ENCODE measurements around the gene DECR2. TPM values are rescaled to one million over a fixed set of nuclear protein-coding genes. Genes with fewer than 3 reads are reported as not detected.

Gene DECR2
- total and polyA plus RNA-seq, 12 donors: 7.0 to 26.0 (median 11.6) TPM

DNA sequence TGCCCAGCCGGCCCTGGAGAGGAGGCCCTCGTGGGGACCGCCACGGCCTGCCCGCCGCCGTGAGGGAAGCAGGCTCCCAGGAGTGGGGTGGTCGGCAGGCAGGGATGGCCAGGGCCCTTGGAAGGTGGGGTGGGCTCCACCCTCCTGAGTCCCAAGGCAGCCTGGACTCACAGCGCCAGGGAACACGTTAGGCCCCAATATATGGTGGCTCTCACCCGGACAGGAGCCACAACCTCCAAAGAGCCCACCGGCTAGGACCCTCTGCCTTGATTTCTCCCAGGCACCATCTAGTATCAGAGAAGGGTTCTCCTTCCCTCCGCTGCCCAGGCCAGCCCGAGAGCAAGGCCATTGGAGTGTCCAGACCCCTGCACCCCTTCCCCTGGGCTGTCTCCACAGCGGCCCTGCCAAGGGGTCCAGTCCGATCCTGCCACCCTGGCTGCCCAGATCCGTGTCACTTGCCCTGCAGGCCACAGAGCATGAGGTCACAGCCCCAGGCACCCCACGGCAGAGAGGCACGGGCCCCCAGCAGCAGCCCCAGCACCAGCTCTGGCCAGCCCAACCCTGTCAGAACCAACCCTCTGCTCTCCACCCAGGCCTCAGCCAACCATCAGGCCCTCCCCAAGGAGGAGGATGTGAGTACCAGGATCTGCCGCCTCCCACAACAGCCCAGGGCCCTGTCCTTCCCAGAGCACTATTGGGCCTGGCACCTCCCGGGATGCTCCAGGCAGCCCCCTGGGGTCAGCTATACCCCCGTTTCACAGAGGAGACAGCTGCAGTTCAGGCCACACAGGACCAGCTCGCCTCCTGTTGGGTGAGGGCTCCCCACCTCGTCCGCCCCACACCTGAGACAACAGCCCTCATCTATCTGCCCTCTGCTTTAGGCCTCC is 48.0 kb upstream of the DECR2 start:
- intact Hi-C loops (cut with DNase I): loop anchor here in 7 of 10 donors (2.0 to 10.0 kb wide), 6 partner anchors 111 to 129 kb away; partner anchors contain the start of genes LUC7L (in 3 of the 7) and FAM234A (in 2 of the 7)
- WGBS, 2 donors: 65 to 70% methylated on average over 24 to 25 of the region's 25 CpGs
- Histone ChIP-seq H3K27ac (peak overlapping the region in 9 of 10 donors; percentile 21 to 71 (median 55)), H3K27me3 (no peaks in the 10 kb centered on the region), H3K36me3 (peaks cover 0 to 14% (median 0%) of the 10 kb centered on the region in 9 donors), H3K4me1 (peaks cover 5 to 27% (median 15%) of the 10 kb centered on the region in 9 donors), H3K9me3 (no peaks in the 10 kb centered on the region), H3K4me3 (peak overlapping the region in 9 of 10 donors; percentile 17 to 74 (median 49))
- DNase-seq (peak in 1 of 2 donors; percentile 28), ATAC-seq (peak in 5 of 8 donors; percentile 1 to 23 (median 4))
- TF ChIP-seq, protein P1, sequence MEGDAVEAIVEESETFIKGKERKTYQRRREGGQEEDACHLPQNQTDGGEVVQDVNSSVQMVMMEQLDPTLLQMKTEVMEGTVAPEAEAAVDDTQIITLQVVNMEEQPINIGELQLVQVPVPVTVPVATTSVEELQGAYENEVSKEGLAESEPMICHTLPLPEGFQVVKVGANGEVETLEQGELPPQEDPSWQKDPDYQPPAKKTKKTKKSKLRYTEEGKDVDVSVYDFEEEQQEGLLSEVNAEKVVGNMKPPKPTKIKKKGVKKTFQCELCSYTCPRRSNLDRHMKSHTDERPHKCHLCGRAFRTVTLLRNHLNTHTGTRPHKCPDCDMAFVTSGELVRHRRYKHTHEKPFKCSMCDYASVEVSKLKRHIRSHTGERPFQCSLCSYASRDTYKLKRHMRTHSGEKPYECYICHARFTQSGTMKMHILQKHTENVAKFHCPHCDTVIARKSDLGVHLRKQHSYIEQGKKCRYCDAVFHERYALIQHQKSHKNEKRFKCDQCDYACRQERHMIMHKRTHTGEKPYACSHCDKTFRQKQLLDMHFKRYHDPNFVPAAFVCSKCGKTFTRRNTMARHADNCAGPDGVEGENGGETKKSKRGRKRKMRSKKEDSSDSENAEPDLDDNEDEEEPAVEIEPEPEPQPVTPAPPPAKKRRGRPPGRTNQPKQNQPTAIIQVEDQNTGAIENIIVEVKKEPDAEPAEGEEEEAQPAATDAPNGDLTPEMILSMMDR (IDR thresholded peaks at IDR 0.05): no peak

DNA sequence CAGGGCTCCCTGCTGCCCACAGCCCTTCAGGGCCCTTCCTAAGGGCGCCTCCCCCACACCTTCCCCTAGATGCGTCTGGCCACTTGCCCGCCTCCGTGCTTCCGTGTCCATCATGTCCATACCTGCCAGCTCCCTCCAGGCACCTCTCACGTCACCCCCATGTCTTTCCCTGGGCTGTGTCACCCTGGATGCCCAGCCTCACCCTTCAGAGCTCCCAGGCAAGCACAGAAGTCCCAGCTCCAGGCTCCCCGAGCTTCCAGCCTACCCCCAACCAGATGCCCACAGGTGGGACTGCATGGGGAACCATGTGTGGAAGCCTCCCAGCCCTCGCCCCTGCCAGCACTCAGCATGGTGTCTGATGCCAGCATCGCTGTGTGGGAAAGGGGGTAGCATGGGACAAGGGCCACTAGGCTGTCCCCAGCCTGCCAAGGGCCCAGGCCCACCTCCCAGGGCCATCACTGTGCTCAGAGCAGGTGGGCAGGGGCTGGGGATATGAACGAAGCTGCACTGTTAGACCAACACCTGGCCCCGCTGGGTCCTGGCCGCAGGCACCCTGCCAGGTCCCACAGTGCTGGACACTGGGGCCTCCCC is 47.3 kb upstream of the DECR2 start:
- DNase-seq: peak in 1 of 2 donors; percentile 20
- intact Hi-C loops (cut with DNase I): loop anchor here in 6 of 10 donors (5.0 to 10.0 kb wide), 5 partner anchors 112 to 130 kb away; partner anchors contain the start of genes LUC7L (in 3 of the 6) and FAM234A (in 1 of the 6)
- peak overlapping the region in 1 of 10 donors; percentile 40 for H3K27ac ChIP-seq

DNA sequence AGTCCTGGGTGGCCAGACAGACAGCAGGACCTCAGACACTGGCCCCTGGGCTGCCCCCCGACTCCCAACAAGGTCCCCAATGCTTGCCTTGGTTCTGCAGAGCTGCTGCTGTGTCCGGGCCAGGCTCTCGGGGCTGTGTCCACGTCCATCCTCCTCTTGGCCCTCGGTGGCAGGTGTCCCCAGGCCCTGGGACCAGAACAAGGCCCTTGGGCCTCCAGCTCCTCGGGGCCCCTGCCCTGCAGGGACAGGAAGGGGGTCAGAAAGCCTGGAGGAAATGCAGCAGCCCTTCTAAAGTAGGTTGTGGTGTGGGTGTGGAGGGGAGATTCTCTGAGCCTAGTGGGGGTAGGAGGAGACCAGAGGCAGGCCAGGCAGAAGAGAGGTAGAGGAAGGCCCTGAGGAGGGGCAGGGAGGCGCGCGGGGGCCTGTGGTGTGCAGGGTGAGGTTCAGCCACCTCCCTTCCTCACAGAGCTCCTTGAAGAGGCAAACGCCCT is 46.7 kb upstream of the DECR2 start:
- no peak for ATAC-seq
- intact Hi-C loops (cut with DNase I): loop anchor here in 6 of 10 donors (5.0 to 10.0 kb wide), 5 partner anchors 113 to 130 kb away; partner anchors contain the start of genes LUC7L (in 3 of the 6) and FAM234A (in 1 of the 6)
- Histone ChIP-seq H3K9me3 (no peaks in the 10 kb centered on the region), H3K36me3 (peaks cover 0 to 9% (median 0%) of the 10 kb centered on the region in 9 donors), H3K27me3 (no peaks in the 10 kb centered on the region), H3K27ac (peak overlapping the region in 1 of 10 donors; percentile 40), H3K4me3 (no peak overlapping the region), H3K4me1 (peaks cover 5 to 21% (median 15%) of the 10 kb centered on the region in 9 donors)
- 89 to 90% methylated on average over 10 of the region's 10 CpGs for WGBS, 2 donors
- TF ChIP-seq, protein P1 (IDR thresholded peaks at IDR 0.05): no peak
- no peak for DNase-seq

More for the DNA sequence above, 47.3 kb upstream of the DECR2 start:
- H3K9me3 ChIP-seq: no peaks in the 10 kb centered on the region
- no peak overlapping the region for H3K4me3 ChIP-seq
- TF ChIP-seq, protein P1 (IDR thresholded peaks at IDR 0.05): no peak
- peaks cover 5 to 22% (median 15%) of the 10 kb centered on the region in 9 donors for H3K4me1 ChIP-seq
- peaks cover 0 to 14% (median 0%) of the 10 kb centered on the region in 9 donors for H3K36me3 ChIP-seq
- no peak for ATAC-seq
- 93% methylated on average over 12 of the region's 12 CpGs for WGBS, 2 donors
- H3K27me3 ChIP-seq: no peaks in the 10 kb centered on the region

DNA sequence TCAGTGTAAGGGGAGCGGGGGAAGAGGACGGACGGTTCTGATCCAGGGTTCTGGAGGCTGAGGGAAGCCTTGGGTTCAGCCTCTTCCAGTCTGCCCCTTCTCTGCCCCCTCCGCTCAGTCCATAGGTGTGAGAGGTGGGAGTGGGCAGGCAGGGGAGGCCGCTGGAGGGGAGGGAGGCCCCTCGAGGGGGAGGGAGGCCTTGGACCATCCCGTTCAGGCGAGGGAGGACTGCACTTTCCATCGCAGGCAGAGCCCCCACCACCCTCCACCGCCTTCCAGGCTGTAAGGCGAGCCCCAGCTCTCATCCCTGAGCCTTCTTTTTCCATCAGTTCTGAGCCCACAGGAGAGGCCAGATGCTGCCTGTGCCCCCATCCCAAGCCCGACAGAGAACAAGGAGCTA is 44.9 kb upstream of the DECR2 start:
- Histone ChIP-seq H3K4me1 (peaks cover 0 to 8% (median 6%) of the 10 kb centered on the region in 9 donors), H3K36me3 (no peaks in the 10 kb centered on the region), H3K9me3 (no peaks in the 10 kb centered on the region), H3K27ac (no peak overlapping the region), H3K27me3 (no peaks in the 10 kb centered on the region), H3K4me3 (no peak overlapping the region)
- ATAC-seq: no peak
- intact Hi-C loops (cut with DNase I): loop anchor here in 2 of 10 donors (10.0 kb wide), 2 partner anchors 122 to 132 kb away; partner anchors contain the start of genes FAM234A (in 1 of the 2) and LUC7L (in 1 of the 2)
- DNase-seq: no peak
- WGBS, 2 donors: 65 to 76% methylated on average over 10 to 12 of the region's 12 CpGs
- TF ChIP-seq, protein P1 (IDR thresholded peaks at IDR 0.05): no peak

Measured in heart right ventricle (tissue), 16 donors.